T-helper 1 cell treated with Interleukin-12 subunit alpha and Interleukin-12 subunit beta and Interleukin-4 antibody, amounts not matched to agents 30 ng/mL and 1 ng/mL, for 36 hours (primary cell): ENCODE data around the gene CCNF. TPM values are rescaled to one million over a fixed set of nuclear protein-coding genes. Genes with fewer than 3 reads are reported as not detected.
"Not testable (repeated sequence)": the region's sequence is repeated elsewhere in the genome, so short reads cannot be mapped to it uniquely, and the experiment has no call there.

Source experiments
- intact Hi-C: fragments of 100-400 bp; cut with micrococcal nuclease; formaldehyde crosslinking; loops from one replicate; pipeline ENCODE4 v1.15.1; 2024
- total RNA-seq: library from RNA; stranded (reverse); gene quantifications from 2 replicates; pipeline ENCODE4 v1.2.3, GENCODE V29; 2022

CCNF gene
- total RNA-seq, 1 donor from 2014 or later, result 58.8 TPM

DNA sequence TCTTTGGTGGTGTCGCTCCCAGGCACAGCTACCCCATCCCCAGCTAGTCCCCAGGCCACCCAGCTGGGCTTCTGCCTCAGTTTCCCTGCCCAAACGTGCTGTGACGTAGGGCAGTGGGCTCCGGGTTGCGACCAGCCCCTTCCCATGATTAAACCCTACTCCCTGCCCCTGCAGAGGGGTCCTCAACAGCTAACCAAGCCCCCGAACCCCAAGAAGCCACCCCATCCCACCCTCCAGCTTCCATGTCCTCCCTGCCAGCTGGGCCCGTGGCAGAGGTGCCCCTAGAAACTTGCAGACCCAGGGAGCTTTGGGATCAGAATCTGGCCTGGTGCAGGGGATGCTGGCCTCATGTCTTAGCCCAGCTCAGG is 41.0 kb downstream of the CCNF start:
- intact Hi-C loops, result no loop called here

GRCh38 chr16:2470603-2471015 is 41.4 kb downstream of the CCNF start:
- intact Hi-C loops, result no loop called here

- intact Hi-C loops, result no loop called here
Measured at GRCh38 chr16:2471016-2471652, 41.9 kb downstream of the CCNF start, which contains the start of gene NTN3. Gene NTN3 (plus strand): TSS chr16:2471297. CDS start chr16:2471702, 405 bp downstream.

DNA sequence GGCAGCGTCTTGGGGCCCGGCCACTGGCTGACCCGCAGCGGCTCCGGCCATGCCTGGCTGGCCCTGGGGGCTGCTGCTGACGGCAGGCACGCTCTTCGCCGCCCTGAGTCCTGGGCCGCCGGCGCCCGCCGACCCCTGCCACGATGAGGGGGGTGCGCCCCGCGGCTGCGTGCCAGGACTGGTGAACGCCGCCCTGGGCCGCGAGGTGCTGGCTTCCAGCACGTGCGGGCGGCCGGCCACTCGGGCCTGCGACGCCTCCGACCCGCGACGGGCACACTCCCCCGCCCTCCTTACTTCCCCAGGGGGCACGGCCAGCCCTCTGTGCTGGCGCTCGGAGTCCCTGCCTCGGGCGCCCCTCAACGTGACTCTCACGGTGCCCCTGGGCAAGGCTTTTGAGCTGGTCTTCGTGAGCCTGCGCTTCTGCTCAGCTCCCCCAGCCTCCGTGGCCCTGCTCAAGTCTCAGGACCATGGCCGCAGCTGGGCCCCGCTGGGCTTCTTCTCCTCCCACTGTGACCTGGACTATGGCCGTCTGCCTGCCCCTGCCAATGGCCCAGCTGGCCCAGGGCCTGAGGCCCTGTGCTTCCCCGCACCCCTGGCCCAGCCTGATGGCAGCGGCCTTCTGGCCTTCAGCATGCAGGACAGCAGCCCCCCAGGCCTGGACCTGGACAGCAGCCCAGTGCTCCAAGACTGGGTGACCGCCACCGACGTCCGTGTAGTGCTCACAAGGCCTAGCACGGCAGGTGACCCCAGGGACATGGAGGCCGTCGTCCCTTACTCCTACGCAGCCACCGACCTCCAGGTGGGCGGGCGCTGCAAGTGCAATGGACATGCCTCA is 42.6 kb downstream of the CCNF start:
- intact Hi-C loops, result no loop called here

GRCh38 chr16:2472488-2472864 is 43.2 kb downstream of the CCNF start:
- intact Hi-C loops, result no loop called here

- intact Hi-C loops, result no loop called here
Measured at GRCh38 chr16:2472885-2473445, 43.7 kb downstream of the CCNF start.

DNA sequence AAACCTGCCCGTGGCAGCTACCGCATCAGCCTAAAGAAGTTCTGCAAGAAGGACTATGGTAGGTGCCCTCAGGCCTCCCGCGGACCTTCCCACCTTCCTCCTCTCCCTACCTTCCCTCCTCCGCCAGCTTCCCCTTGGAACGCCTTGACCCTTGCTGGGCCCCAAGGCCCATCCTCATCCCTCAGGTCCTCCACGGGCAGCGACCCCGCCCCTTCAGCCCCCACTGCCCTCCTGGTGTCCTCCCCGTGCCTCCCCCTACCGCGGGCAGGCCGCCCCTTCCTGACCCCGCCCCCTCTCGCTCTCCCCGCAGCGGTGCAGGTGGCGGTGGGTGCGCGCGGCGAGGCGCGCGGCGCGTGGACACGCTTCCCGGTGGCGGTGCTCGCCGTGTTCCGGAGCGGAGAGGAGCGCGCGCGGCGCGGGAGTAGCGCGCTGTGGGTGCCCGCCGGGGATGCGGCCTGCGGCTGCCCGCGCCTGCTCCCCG is 44.2 kb downstream of the CCNF start:
- intact Hi-C loops, result no loop called here

DNA sequence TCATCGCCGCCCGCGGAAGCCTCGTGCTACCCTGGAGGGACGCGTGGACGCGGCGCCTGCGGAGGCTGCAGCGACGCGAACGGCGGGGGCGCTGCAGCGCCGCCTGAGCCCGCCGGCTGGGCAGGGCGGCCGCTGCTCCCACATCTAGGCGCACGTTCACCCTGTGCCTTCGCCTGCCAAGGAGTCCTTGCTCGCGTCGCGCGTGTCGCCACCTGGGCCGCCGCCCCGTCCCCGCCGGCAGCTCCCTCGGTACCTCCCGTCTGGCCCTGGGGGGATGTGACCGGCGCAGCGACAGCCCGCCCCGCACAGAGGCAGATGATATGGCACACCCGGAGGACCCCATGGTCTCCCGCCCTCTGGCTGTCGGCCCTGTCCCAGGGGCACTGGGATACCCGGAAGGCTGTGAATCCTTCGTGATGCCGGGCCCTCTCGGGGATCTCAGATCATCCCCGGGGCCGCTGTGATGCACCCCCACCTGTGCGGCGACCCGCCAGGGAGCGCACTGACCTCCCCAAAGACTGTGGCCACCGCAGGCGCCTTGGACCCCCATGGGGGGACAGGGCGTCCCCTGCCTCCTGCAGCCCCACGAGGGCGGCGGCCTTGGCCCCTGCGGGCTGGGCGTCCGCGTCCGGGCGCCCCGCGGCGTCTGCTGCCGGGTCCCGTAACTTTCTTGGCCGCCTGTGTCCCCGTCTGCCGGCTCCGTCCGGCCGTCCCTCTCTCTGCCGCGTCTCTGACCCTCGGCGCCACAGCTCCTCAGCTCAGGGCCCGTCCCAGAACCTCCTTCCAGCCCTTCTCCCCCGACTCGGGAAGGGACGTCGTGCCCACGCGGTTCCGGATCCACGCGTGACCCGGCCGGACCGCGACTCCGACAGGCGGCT is 45.0 kb downstream of the CCNF start:
- intact Hi-C loops, result no loop called here

GRCh38 chr16:2474877-2475412 is 45.7 kb downstream of the CCNF start, which contains the start of gene TBC1D24:
Gene TBC1D24 (plus strand): TSS chr16:2475127. CDS start chr16:2496149, 21,022 bp downstream.
- intact Hi-C loops, result no loop called here

- intact Hi-C loops, result no loop called here
Measured at GRCh38 chr16:2475413-2476344, 46.4 kb downstream of the CCNF start.

- intact Hi-C loops, result no loop called here
Measured at GRCh38 chr16:2476345-2476720, 47.1 kb downstream of the CCNF start.

GRCh38 chr16:2476741-2477140 is 47.5 kb downstream of the CCNF start:
- intact Hi-C loops, result no loop called here

DNA sequence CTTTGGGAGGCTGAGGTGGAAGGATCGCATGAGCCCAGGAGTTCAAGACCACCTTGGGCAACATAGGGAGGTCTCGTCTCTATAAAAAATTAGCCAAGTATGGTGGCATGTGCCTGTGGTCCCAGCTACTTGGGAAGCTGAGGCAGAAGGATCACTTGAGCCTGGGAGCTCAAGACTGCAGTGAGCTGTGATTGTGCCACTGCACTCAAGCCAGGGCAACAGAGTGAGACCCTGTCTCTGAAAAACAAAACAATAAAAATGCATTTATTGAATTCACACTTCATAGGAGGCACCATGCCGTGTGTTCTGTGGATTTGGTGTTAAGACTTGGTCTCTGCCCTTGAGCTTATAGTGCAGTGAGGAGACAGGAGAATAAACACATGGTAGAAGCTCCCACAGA is 48.1 kb downstream of the CCNF start:
- intact Hi-C loops, result no loop called here

DNA sequence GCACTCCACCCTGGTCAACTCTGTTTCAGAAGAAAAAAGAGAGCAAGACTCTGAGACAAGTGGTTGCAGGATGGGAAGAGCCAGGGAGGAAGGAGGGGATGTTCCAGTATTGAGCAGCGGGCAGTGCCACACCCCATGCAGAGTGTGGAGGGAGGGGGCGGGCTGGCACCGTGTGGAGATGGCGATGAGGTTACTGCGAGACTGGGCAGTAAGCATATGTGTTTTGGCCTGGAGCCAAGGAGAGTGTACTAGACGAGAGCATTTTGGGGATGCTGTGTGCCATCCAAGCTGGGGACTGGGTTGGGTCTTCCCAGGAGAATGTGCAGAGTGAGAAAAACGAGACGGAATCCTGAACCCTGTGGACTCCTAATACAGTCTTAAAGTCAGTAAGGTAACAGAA is 49.0 kb downstream of the CCNF start:
- intact Hi-C loops, result no loop called here

DNA sequence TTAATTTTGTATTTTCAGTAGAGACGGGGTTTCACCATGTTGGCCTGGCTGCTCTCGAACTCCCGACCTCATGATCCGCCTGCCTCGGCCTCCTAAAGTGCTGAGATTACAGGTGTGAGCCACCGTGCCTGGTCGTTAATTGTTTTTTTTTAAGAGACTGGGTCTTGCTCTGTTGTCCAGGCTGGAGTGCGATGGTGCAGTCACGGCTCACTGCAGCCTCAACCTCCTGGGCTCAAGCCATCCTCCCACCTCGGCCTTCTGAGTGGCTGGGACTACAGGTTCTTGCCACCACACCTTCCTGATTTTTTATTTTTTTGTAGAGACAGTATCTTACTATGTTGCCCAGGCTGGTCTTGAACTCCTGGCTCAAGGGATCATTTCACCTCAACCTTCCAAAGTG is 50.7 kb downstream of the CCNF start:
- intact Hi-C loops, result not testable (repeated sequence)

GRCh38 chr16:2480948-2481347 is 51.7 kb downstream of the CCNF start:
- intact Hi-C loops, result no loop called here

- intact Hi-C loops, result no loop called here
Measured at GRCh38 chr16:2481676-2482075, 52.4 kb downstream of the CCNF start.

GRCh38 chr16:2482249-2482648 is 53.0 kb downstream of the CCNF start:
- intact Hi-C loops, result no loop called here

- intact Hi-C loops, result no loop called here
Measured at GRCh38 chr16:2482708-2483534, 53.7 kb downstream of the CCNF start.
